SH-SY5Y (cell line): Measurements from ENCODE around the gene CC2D1A.

Source experiments
- GATA2 ChIP-seq: IDR thresholded peaks from 2 replicates; pipeline ENCODE4 v1.6.1; 2011; ENCODE audit warnings: mild to moderate bottlenecking, low read depth, low read length
- GATA3 ChIP-seq: IDR thresholded peaks from 2 replicates; pipeline ENCODE4 v1.6.1; 2011; ENCODE audit warnings: low read depth, mild to moderate bottlenecking, low read length, moderate library complexity

GRCh38 chr19:13880059-13881043 is 25.6 kb upstream of the CC2D1A start:
- no peak for TF ChIP-seq GATA3
- no peak for TF ChIP-seq GATA2
